ENCODE measurements around the gene HACD3. TPM values are rescaled to one million over a fixed set of nuclear protein-coding genes. Genes with fewer than 3 reads are reported as not detected.

The HACD3 gene
- 146 and 177 TPM in 2 replicates for total RNA-seq (2014; rRNA removed; shearing (Covaris generic))

GRCh38 chr15:65530318-65531111 is at the start of gene HACD3:
Gene HACD3 (plus strand): TSS chr15:65530463. CDS start chr15:65530632, 169 bp downstream.
- no peaks in the 10 kb centered on the region for H3K9me3 ChIP-seq (replicated peaks)
- H3K4me1 ChIP-seq (replicated peaks), result peaks cover 34% of the 10 kb centered on the region
- H3K36me3 ChIP-seq, result peaks cover 12% of the 10 kb centered on the region
- peak; percentile 70 to 91 for DNase-seq (ENCODE audit: low read depth in 1 of 2, low spot score in 2 of 2)
- H3K27ac ChIP-seq, result peak within 1 kb of the TSS; percentile 72
- peak within 1 kb of the TSS; percentile 96 for H3K4me3 ChIP-seq
- H3K27me3 ChIP-seq (replicated peaks), result no peaks in the 10 kb centered on the region

- Histone ChIP-seq H3K36me3 (peaks cover 75% of the 10 kb centered on the region), H3K4me1 (replicated peaks) (no peaks in the 10 kb centered on the region), H3K27ac (no peak overlapping the region), H3K4me3 (no peak overlapping the region), H3K27me3 (replicated peaks) (no peaks in the 10 kb centered on the region), H3K9me3 (replicated peaks) (no peaks in the 10 kb centered on the region)
- no peak for DNase-seq (ENCODE audit: low read depth in 1 of 2, low spot score in 2 of 2)
Measured at GRCh38 chr15:65484876-65485275, 45.4 kb upstream of the HACD3 start.

GRCh38 chr15:65494076-65494475 is 36.2 kb upstream of the HACD3 start:
- Histone ChIP-seq H3K27ac (no peak overlapping the region), H3K9me3 (replicated peaks) (no peaks in the 10 kb centered on the region), H3K4me1 (replicated peaks) (no peaks in the 10 kb centered on the region), H3K36me3 (peaks cover 79% of the 10 kb centered on the region), H3K4me3 (no peak overlapping the region), H3K27me3 (replicated peaks) (no peaks in the 10 kb centered on the region)
- no peak for DNase-seq (ENCODE audit: low read depth in 1 of 2, low spot score in 2 of 2)

GRCh38 chr15:65509321-65509720 is 20.9 kb upstream of the HACD3 start:
- Histone ChIP-seq H3K4me3 (no peak overlapping the region), H3K27me3 (replicated peaks) (no peaks in the 10 kb centered on the region), H3K9me3 (replicated peaks) (no peaks in the 10 kb centered on the region), H3K4me1 (replicated peaks) (no peaks in the 10 kb centered on the region), H3K36me3 (peaks cover 73% of the 10 kb centered on the region), H3K27ac (no peak overlapping the region)
- no peak for DNase-seq (ENCODE audit: low read depth in 1 of 2, low spot score in 2 of 2)

- Histone ChIP-seq H3K4me3 (no peak overlapping the region), H3K27ac (no peak overlapping the region)
- DNase-seq (ENCODE audit: low read depth in 1 of 2, low spot score in 2 of 2), result no peak
Measured at GRCh38 chr15:65512189-65512588, 18.1 kb upstream of the HACD3 start.

GRCh38 chr15:65512807-65513416 is 17.4 kb upstream of the HACD3 start:
- no peak overlapping the region for H3K27ac ChIP-seq
- H3K36me3 ChIP-seq, result peaks cover 71% of the 10 kb centered on the region
- peaks cover 4% of the 10 kb centered on the region; the same call in 1 of the 2 replicates for H3K4me1 ChIP-seq (replicated peaks)
- H3K27me3 ChIP-seq (replicated peaks), result no peaks in the 10 kb centered on the region
- no peak overlapping the region for H3K4me3 ChIP-seq
- H3K9me3 ChIP-seq (replicated peaks), result no peaks in the 10 kb centered on the region
- no peak for DNase-seq (ENCODE audit: low read depth in 1 of 2, low spot score in 2 of 2)

More at GRCh38 chr15:65512189-65512588, 18.1 kb upstream of the HACD3 start:
- Histone ChIP-seq H3K36me3 (peaks cover 72% of the 10 kb centered on the region), H3K9me3 (replicated peaks) (no peaks in the 10 kb centered on the region), H3K4me1 (replicated peaks) (peaks cover 4% of the 10 kb centered on the region; the same call in 1 of the 2 replicates), H3K27me3 (replicated peaks) (no peaks in the 10 kb centered on the region)

- Histone ChIP-seq H3K9me3 (replicated peaks) (no peaks in the 10 kb centered on the region), H3K4me3 (peak within 1 kb of the TSS; percentile 90), H3K27me3 (replicated peaks) (no peaks in the 10 kb centered on the region), H3K4me1 (replicated peaks) (peaks cover 4% of the 10 kb centered on the region; the same call in 1 of the 2 replicates), H3K36me3 (peaks cover 35% of the 10 kb centered on the region), H3K27ac (peak within 1 kb of the TSS; percentile 65)
- DNase-seq (ENCODE audit: low read depth in 1 of 2, low spot score in 2 of 2), result peak; percentile 88 to 95
Measured at GRCh38 chr15:65516997-65517865, 13.0 kb upstream of the HACD3 start, which contains the start of gene DPP8. Gene DPP8 (minus strand): TSS chr15:65517689. CDS start chr15:65512553, 5,136 bp downstream.

GRCh38 chr15:65517866-65518207 is 12.4 kb upstream of the HACD3 start:
- Histone ChIP-seq H3K36me3 (peaks cover 29% of the 10 kb centered on the region), H3K9me3 (replicated peaks) (no peaks in the 10 kb centered on the region), H3K4me1 (replicated peaks) (peaks cover 4% of the 10 kb centered on the region; the same call in 1 of the 2 replicates), H3K27me3 (replicated peaks) (no peaks in the 10 kb centered on the region), H3K4me3 (peak overlapping the region; percentile 90), H3K27ac (no peak overlapping the region)
- DNase-seq (ENCODE audit: low read depth in 1 of 2, low spot score in 2 of 2), result no peak

- H3K9me3 ChIP-seq (replicated peaks), result no peaks in the 10 kb centered on the region
- DNase-seq (ENCODE audit: low read depth in 1 of 2, low spot score in 2 of 2), result no peak
- H3K36me3 ChIP-seq, result peaks cover 22% of the 10 kb centered on the region
- H3K4me1 ChIP-seq (replicated peaks), result peaks cover 4% of the 10 kb centered on the region; the same call in 1 of the 2 replicates
- no peak overlapping the region for H3K4me3 ChIP-seq
- H3K27me3 ChIP-seq (replicated peaks), result no peaks in the 10 kb centered on the region
- H3K27ac ChIP-seq, result no peak overlapping the region
Measured at GRCh38 chr15:65518633-65519285, 11.5 kb upstream of the HACD3 start.

- Histone ChIP-seq H3K9me3 (replicated peaks) (no peaks in the 10 kb centered on the region), H3K27ac (no peak overlapping the region), H3K27me3 (replicated peaks) (no peaks in the 10 kb centered on the region), H3K36me3 (peaks cover 4% of the 10 kb centered on the region), H3K4me1 (replicated peaks) (peaks cover 2% of the 10 kb centered on the region; the same call in 1 of the 2 replicates), H3K4me3 (no peak overlapping the region)
- no peak for DNase-seq (ENCODE audit: low read depth in 1 of 2, low spot score in 2 of 2)
Measured at GRCh38 chr15:65521350-65521749, 8.9 kb upstream of the HACD3 start.

- Histone ChIP-seq H3K9me3 (replicated peaks) (no peaks in the 10 kb centered on the region), H3K4me1 (replicated peaks) (no peaks in the 10 kb centered on the region), H3K27me3 (replicated peaks) (no peaks in the 10 kb centered on the region), H3K27ac (no peak overlapping the region), H3K4me3 (no peak overlapping the region), H3K36me3 (no peaks in the 10 kb centered on the region)
- DNase-seq (ENCODE audit: low read depth in 1 of 2, low spot score in 2 of 2), result no peak
Measured at GRCh38 chr15:65524226-65524625, 6.0 kb upstream of the HACD3 start.

- DNase-seq (ENCODE audit: low read depth in 1 of 2, low spot score in 2 of 2), result no peak
- H3K4me3 ChIP-seq, result no peak overlapping the region
Measured at GRCh38 chr15:65525622-65526021, 4.6 kb upstream of the HACD3 start.

GRCh38 chr15:65528461-65529060 is 1.7 kb upstream of the HACD3 start:
- Histone ChIP-seq H3K27me3 (replicated peaks) (no peaks in the 10 kb centered on the region), H3K36me3 (peaks cover 6% of the 10 kb centered on the region), H3K9me3 (replicated peaks) (no peaks in the 10 kb centered on the region), H3K4me3 (no peak overlapping the region), H3K4me1 (replicated peaks) (peaks cover 34% of the 10 kb centered on the region), H3K27ac (no peak overlapping the region)
- no peak for DNase-seq (ENCODE audit: low read depth in 1 of 2, low spot score in 2 of 2)

More at GRCh38 chr15:65525622-65526021, 4.6 kb upstream of the HACD3 start:
- H3K27ac ChIP-seq, result no peak overlapping the region
- H3K36me3 ChIP-seq, result peaks cover 3% of the 10 kb centered on the region
- no peaks in the 10 kb centered on the region for H3K27me3 ChIP-seq (replicated peaks)
- no peaks in the 10 kb centered on the region for H3K9me3 ChIP-seq (replicated peaks)
- peaks cover 10% of the 10 kb centered on the region for H3K4me1 ChIP-seq (replicated peaks)

Data from SJSA1 (cell line).